DMS79 (cell line): ENCODE results near the gene PFN3.

Experiments
- DNase-seq: peaks from one replicate; lab custom pipeline; 2025; lab: John Stamatoyannopoulos, UW

The PFN3 gene

DNA sequence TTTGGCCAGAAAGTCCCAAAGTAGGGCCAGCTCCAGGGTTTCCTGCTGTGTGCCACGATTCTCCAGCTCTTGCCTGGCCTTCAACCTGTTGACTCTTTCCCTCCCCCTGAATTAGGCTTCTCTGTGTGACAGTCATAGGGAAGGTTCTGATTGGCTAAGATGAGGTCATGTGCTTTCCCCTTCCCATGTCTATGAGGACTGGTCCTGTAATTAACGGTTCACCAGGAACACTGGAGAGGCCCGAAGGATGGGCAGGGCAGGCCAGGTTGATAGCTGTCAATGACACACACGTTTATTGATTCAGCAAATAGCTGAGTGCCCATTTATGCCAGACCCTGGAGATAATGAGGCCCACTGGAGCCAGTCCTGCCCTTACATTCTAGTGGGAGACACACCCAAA is 37.2 kb upstream of the PFN3 start:
- DNase-seq = no peak

GRCh38 chr5:177435847-177436536 is 35.5 kb upstream of the PFN3 start:
- no peak for DNase-seq

DNA sequence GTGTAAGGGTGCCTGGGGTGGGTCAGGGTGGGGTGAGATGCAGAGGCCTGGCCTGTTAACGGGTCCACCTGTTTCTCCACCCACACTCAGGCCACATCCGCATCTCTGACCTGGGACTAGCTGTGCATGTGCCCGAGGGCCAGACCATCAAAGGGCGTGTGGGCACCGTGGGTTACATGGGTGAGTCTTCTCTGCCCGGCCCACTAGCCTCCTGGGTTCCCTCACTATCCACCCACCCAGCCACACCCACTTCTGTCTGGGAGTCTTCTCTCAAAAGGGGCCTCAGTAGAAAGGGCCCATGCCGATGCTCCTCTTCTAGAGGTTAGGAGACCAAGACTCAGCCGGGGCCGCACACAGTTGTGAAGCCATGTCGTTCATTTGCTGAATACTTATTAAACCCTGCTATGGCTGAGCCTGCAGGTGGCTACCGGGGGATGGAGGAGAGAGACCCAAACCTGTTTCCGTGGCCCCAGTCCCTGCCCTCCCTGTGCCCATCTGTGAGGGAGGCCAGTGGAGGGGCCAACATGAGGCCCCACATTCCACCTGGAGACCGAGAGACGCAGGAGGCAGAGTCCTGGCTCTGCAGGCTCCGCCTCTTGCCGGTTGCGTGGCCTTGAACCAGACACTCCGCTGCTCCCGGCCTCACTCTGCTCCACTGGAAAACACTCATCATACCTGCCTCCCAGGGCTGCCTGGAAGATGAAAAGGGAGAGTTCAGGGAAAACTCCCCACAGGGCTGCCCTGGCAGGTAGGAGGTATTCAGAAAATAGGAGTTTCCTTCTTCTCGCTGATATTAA is 34.7 kb upstream of the PFN3 start:
- DNase-seq = no peak

- DNase-seq = no peak
Observed at GRCh38 chr5:177434437-177434836, 34.0 kb upstream of the PFN3 start.

GRCh38 chr5:177433658-177434217 is 33.3 kb upstream of the PFN3 start:
- no peak for DNase-seq

DNA sequence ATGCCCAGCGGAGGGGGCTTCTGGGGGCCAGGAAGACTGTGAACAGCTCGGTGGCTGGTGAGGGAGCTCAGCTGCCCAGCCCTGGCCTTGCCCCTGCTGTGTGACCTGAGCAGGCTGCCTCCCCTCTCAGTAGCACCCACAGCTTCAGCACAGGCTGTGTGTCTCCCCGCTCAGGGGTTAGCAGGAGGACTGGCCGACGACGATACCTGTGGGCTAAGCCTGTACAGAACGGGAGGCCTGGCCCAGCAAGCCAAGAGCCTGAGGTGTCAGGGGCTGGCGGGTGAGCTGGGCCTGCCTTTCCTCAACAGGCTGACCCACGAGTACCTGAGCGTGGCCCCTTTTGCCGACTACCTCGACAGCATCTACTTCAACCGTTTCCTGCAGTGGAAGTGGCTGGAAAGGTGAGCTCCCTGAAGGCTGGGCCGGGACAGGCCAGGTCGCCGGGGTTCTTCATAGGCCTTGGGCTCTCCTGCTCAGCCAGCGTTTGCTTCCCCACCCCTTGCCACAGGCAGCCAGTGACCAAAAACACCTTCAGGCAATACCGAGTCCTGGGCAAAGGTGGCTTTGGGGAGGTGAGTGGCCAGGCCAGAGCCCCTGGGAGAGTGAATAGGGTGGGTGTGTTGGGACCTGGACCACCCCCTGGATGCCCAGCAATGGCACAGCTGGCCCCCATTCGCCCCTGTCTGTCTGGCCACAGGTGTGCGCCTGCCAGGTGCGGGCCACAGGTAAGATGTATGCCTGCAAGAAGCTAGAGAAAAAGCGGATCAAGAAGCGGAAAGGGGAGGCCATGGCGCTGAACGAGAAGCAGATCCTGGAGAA is 32.6 kb upstream of the PFN3 start:
- DNase-seq = no peak

- DNase-seq = no peak
Observed at GRCh38 chr5:177432143-177432838, 31.8 kb upstream of the PFN3 start.

- DNase-seq = no peak
Observed at GRCh38 chr5:177431317-177432142, 31.1 kb upstream of the PFN3 start.

DNA sequence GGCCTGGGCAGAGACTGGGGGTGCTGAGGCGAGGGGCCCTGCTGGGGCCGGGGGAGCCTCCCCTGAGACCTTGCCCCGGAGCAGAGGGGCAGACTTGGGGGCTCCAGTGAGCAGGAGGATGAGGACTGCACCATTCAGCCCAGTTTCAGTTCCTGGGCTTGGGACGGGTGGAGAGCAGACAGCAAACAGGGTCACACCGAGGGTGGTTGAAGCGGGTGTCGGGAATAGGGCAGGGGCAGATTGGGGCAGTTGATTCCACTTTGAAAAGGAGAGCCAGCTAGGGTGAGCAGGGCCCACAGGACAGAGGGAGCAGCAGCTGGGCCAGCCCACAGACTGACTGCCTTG is 30.5 kb upstream of the PFN3 start:
- DNase-seq = no peak

- DNase-seq = no peak
Observed at GRCh38 chr5:177430140-177430951, 29.9 kb upstream of the PFN3 start.

DNA sequence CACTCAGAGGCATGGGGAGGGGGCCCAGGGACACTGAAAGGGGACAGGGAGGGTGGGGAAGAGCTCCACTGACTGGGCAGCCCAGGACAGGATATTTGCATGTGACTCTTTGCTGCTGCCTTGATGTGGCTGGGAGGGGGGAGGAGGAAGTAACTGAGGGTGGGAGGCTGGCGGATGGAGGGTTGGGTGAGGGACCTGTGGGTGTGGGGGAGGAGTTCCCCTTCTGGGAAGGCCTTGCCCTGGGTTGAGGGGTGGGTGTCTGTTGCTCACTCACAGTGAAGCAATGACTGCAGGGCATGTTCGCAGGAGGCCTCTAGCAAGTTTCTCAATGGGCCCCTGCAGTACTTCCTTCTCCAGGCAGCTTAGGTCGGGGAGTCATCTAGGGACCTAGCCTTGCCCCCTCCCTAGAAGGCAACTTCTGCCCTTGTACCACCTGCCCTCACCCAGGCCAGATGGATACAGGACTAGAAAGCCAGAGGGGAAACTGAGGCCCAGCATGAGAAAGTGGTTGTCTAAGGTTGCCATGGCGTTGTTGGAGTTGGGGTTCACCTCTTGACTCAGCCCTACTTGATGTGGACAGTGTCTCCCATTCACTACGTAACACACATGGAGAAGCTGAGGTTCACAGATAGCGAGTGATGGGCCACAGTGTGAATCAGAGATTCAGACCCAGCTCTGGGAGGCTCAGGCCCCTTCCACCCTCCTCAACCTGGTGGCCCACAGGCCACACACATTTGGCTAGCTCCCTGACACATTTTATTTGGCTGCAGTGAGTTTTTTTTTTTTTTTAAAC is 29.0 kb upstream of the PFN3 start:
- no peak for DNase-seq

- no peak for DNase-seq
Observed at GRCh38 chr5:177428574-177429217, 28.2 kb upstream of the PFN3 start.

GRCh38 chr5:177427919-177428573 is 27.6 kb upstream of the PFN3 start:
- DNase-seq = no peak

DNA sequence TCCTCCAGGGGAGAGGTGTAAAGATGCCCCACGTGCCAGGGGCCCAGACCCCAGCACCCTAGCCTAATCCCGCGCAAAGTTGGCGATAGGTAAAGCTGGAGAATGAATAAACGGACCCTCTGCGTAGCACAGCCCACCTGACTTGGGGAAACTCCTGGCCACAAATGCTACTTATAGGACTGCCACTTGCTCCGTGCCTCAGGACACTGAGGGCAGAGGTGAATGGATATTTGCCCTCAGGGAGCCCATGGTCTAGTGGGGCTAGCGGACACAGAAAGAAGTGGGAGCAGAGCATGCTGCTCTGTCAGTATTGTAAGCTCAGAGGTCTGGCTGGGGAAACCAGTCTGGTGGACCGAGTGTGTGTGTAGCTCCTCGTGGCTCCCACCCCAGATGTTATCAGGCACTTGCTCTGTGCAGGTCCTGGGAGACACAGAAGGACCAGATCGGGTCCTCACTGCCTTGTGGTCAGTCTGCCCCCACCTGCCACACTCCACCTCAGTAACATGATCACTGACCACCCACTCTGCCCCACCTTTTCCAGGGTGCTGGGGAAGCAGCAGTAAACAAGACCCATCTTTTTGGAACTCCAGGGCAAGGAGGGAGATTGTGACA is 26.9 kb upstream of the PFN3 start:
- no peak for DNase-seq

- DNase-seq = no peak
Observed at GRCh38 chr5:177426566-177427210, 26.2 kb upstream of the PFN3 start, which contains the start of gene GRK6. TSS of gene GRK6 (plus strand) at chr5:177426676. CDS start at chr5:177426846, 170 bp downstream.

DNA sequence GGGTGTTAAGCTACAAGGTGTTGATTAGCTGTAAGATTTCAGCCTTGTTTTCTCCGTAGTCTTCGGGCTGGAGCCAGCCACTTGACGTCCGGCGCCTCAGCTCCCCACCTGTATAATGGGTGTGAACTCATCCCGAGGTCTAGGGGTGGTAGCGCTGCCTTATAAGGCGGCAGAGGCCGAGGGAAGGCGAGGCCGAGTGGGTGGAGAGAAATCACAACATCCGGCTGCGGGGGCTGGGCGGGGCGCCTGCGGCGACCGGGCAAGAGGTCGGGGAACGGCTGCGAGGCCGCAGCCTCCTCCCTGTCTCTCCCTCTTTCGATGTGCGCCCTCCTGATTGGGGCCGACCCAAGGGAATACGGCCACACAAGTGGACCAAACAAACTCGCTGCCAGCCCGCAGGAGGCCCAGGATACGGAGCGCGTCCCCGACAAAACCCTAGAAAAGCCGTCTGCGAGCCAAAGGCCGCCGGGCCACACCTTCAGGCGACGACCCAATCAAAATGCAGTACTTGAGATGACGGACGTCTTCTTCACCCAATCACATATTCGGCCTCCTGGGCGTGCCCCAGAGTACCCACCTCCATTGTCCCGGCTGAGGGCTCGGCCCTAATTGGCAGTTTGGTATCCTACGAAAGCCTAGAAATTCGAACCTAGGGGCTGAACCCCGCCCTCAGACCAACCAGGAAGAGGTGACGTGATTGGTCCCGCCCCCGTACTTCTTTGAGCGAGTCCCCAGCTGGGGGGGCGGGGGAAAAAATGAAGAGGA is 25.5 kb upstream of the PFN3 start:
- DNase-seq = peak; percentile 96
